IgD-negative memory B cell (primary cell): ENCODE data around the gene HNRNPUL1. TPM values are rescaled to one million over a fixed set of nuclear protein-coding genes. Genes with fewer than 3 reads are reported as not detected.

Source experiments
- H3K27ac Mint-ChIP-seq, 3 donors: one replicate each; pipeline ENCODE4 v1.8.0; 2020 to 2022; ENCODE audit warnings: mild to moderate bottlenecking in 3 of 3, mixed read lengths in 3 of 3, moderate library complexity in 1 of 3
- H3K27me3 Mint-ChIP-seq: one replicate; pipeline ENCODE4 v1.8.0; 2021; ENCODE audit warnings: mixed read lengths
- H3K36me3 Mint-ChIP-seq: one replicate; pipeline ENCODE4 v1.8.0; 2020; ENCODE audit warnings: mild to moderate bottlenecking, mixed read lengths
- H3K4me1 Mint-ChIP-seq, 3 donors: one replicate each; pipeline ENCODE4 v1.8.0; 2020 to 2022; ENCODE audit warnings: mixed read lengths in 3 of 3, mild to moderate bottlenecking in 1 of 3
- H3K4me3 Mint-ChIP-seq, 4 donors: one replicate each; pipeline ENCODE4 v1.8.0; 2020 to 2022; ENCODE audit warnings: mild to moderate bottlenecking in 4 of 4, mixed read lengths in 4 of 4, moderate library complexity in 3 of 4
- H3K9me3 Mint-ChIP-seq, 3 donors: one replicate each; pipeline ENCODE4 v1.8.0; 2020 to 2021; ENCODE audit warnings: mixed read lengths in 3 of 3, mild to moderate bottlenecking in 1 of 3
- polyA plus RNA-seq: library from polyadenylated mRNA; unstranded; fragments of 300-500 nt; fragmentation: Illumina TruSeq; gene quantifications from one replicate; pipeline ENCODE4 v1.2.3, GENCODE V29; 2021

Gene HNRNPUL1
- polyA plus RNA-seq, 1 donor from 2014 or later: 80.9 TPM

DNA sequence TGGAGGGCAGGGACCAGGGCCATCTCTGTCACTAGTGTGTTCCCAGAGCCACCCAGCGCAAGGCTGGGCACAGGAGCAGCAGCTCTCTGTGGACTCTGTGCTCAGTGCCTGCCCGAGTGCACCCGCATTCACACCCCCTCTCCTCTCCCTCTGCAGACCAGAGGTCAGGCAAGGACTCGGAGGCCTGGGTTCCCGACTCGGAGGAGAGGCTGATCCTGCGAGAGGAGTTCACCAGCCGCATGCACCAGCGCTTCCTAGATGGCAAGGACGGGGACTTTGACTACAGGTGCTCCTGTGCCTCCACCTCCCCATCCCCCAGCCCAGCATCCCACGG lies 56.0 kb downstream of the HNRNPUL1 start:
- H3K27me3 Mint-ChIP-seq: no peaks in the 10 kb centered on the region
- peaks cover 19% of the 10 kb centered on the region in 3 donors for H3K4me1 Mint-ChIP-seq
- H3K4me3 Mint-ChIP-seq: peak overlapping the region in 1 of 4 donors; percentile 12
- H3K27ac Mint-ChIP-seq: peak overlapping the region in 2 of 3 donors; percentile 63 to 90
- peaks cover 2% of the 10 kb centered on the region for H3K36me3 Mint-ChIP-seq
- H3K9me3 Mint-ChIP-seq: no peaks in the 10 kb centered on the region

DNA sequence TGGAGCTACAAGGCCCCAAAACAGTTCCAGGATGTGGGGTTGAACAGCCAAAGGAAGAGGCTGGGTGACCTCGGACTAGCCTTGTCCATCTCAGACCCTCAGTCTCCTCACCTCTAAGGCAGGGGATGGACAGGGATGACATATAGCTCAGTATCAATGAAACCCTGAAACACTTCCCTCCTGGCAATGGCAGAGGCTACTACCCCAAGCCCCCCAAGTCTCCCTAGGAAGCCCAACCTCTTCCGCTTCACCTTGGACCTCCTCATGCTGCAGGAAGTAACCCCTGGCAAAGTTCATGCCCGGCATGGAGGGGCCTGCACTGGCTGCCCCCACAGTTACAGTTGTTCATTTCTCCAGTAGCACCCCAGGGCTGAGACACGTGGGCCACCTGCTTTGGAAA lies 56.4 kb downstream of the HNRNPUL1 start:
- Mint-ChIP-seq H3K4me1 (peaks cover 19 to 21% (median 20%) of the 10 kb centered on the region in 3 donors), H3K36me3 (peaks cover 2% of the 10 kb centered on the region), H3K27ac (peak overlapping the region; percentile 63 to 90 (median 84))

DNA sequence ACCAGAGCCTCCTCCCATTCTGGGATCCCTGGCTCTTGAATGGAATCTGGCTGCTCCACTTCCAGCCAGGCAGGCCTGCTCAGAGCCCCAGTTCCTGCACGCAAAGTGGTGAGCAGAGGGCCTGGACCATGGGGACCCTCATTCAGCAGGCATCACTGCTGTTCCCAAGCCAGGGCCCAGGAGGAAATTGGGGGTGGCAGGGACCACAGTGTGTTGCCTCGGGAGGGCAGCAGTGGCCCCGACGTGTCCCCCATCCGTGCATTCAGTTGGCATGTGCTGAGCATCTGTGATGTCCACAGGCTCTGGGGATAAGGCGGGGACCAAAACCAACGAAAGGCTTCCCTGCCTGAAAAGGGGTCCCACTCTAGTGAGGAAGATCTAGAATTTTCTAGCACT lies 57.0 kb downstream of the HNRNPUL1 start:
- Mint-ChIP-seq H3K9me3 (no peaks in the 10 kb centered on the region), H3K36me3 (peaks cover 2% of the 10 kb centered on the region), H3K4me1 (peaks cover 18 to 23% (median 20%) of the 10 kb centered on the region in 3 donors), H3K27ac (peak overlapping the region; percentile 63 to 86 (median 84)), H3K27me3 (no peaks in the 10 kb centered on the region), H3K4me3 (peak overlapping the region in 1 of 4 donors; percentile 42)

More for the DNA sequence above, 56.4 kb downstream of the HNRNPUL1 start:
- Mint-ChIP-seq H3K4me3 (peak overlapping the region in 1 of 4 donors; percentile 42), H3K27me3 (no peaks in the 10 kb centered on the region), H3K9me3 (no peaks in the 10 kb centered on the region)

DNA sequence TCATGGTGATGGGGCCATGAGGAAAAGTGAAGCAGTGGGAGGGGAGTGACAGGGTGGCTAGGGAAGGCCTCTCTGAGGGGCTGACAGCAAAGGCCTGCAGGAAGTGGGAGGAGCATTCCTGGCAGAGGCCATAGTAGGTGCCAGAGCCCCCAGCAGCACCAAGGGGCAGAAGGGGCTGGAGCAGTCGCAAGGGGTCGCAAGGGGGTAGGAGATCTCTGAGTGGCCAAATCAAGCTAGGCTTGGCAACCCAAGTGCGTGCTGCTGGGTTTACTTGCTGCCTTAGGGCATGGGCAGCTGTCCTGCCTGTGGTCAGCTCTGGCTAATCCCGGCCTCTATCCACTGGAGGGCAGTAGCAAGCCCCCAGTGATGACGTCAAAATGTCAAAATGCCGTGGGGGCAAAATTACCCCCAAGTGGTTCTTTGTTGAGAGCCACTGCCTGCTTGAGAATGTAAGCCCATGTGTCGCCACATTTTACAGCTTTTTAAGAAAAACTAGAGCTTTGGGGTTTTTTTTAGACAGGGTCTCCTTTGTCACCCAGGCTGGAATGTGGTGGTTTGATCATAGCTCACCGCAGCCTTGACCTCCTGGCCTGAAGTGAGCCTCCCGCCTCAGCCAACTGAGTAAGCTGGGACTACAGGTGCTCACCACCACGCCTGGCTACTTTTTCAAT lies 57.6 kb downstream of the HNRNPUL1 start:
- Mint-ChIP-seq H3K27me3 (no peaks in the 10 kb centered on the region), H3K4me3 (peak overlapping the region in 1 of 4 donors; percentile 27), H3K9me3 (no peaks in the 10 kb centered on the region), H3K4me1 (peaks cover 20 to 28% (median 24%) of the 10 kb centered on the region in 3 donors), H3K36me3 (peaks cover 2% of the 10 kb centered on the region), H3K27ac (peak overlapping the region; percentile 63 to 86 (median 84))

DNA sequence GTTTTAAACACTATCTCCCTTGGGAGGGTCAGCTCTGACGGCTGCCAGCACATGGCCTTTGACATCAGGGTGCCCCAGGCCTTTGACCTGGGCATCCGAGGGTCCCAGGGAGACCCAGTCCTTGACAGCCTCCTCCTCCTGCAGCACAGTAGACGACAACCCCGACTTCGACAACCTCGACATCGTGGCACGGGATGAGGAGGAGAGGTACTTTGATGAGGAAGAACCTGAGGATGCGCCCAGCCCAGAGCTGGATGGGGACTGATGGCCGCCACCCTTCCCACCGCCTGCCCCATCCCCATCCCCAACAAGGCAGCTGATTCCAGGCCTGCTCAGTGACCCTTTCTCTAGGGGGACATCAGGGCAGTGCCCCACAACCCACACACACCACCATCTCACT lies 58.3 kb downstream of the HNRNPUL1 start:
- Mint-ChIP-seq H3K36me3 (no peaks in the 10 kb centered on the region), H3K4me1 (peaks cover 20 to 32% (median 28%) of the 10 kb centered on the region in 3 donors), H3K27me3 (peaks cover 1% of the 10 kb centered on the region), H3K27ac (peak overlapping the region; percentile 39 to 99 (median 63)), H3K4me3 (peak overlapping the region in 2 of 4 donors; percentile 7 to 14), H3K9me3 (no peaks in the 10 kb centered on the region)

DNA sequence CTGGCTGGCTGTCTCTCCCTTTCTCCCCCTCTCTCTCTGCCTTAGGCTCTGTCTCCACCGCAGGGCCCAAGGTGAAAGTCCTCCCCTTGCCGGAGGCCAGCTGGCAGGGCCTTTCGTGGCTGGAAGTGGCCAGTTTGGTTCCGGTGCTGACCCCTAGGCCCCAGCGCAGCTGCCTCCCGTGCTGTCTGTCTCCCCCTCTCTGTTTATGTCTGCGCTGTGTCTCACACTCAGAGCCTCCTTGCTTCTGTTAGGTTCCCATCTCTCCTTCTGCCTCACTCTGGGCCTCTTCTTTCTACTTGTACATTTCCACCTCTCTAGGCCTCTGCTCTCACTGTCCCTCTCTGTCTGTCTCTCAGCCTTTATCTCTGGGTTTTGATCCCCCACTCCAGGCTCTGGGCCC lies 58.9 kb downstream of the HNRNPUL1 start:
- Mint-ChIP-seq H3K4me3 (peak overlapping the region in 1 of 4 donors; percentile 7), H3K9me3 (no peaks in the 10 kb centered on the region), H3K27ac (peak overlapping the region; percentile 63 to 99 (median 71)), H3K36me3 (peaks cover 2% of the 10 kb centered on the region), H3K27me3 (peaks cover 3% of the 10 kb centered on the region), H3K4me1 (peaks cover 23 to 35% (median 31%) of the 10 kb centered on the region in 3 donors)

DNA sequence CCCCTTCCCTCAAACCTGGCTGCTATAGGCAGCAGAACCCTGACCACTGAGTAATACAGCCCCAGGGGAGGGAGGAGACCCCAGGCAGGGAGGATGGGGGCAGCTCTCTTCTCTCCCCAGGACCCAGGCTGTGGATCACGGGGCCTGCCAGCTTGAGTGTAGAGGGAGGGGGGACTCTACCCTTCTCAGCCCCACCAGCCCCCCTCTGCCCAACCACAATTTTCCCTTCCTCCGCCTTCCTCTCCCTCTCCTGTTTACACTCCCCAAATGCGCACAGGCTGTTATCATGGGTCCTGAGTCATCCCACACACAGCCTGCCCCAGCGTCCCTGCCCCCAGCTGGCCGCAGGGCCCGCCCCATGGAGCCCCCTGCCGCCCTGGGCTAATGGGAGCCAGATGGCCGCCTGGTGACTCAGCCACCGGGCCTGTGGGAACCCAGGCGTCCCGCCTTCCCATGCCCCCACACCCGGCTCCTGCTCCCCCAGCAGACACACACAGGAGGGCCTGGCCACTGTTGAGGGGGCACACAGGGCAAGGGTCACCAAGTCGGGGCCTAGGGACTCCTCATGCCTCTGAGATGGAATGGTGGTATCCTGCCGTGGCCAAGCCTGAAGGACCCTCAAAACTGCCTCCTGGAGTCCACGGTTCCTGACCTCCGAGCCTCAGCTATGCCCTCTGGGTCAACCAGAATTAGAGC lies 59.4 kb downstream of the HNRNPUL1 start:
- peaks cover 29 to 38% (median 37%) of the 10 kb centered on the region in 3 donors for H3K4me1 Mint-ChIP-seq
- peaks cover 2% of the 10 kb centered on the region for H3K36me3 Mint-ChIP-seq
- H3K27ac Mint-ChIP-seq: peak overlapping the region; percentile 89 to 99 (median 95)
- no peak overlapping the region for H3K4me3 Mint-ChIP-seq
- no peaks in the 10 kb centered on the region for H3K9me3 Mint-ChIP-seq
- peaks cover 3% of the 10 kb centered on the region for H3K27me3 Mint-ChIP-seq

DNA sequence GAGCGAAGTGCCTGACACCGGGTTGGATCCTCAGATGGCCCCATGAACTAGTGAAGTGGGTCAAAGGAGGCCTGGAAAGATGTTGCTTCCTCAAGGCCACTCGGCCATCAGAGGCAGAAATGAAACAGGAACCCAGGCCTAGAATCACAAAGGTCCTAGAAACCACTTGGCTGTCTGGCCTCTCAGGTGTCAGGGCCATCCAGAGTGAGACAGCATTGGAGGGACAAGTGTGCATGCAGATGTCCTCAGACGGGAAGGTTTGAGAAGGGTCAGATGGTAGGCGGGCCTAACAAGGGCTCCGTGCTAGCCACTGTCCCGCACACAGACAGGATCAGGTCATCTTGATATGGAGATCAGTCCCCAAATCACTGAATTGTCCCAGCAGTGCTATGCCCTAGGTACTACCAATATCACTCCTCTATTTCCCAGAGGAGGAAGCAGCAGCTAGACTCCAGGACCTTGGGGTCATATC lies 60.1 kb downstream of the HNRNPUL1 start:
- H3K27ac Mint-ChIP-seq: peak overlapping the region; percentile 89 to 99 (median 95)
- H3K4me3 Mint-ChIP-seq: peak overlapping the region in 3 of 4 donors; percentile 29 to 84 (median 59)
- peaks cover 33 to 45% (median 44%) of the 10 kb centered on the region in 3 donors for H3K4me1 Mint-ChIP-seq
- peaks cover 2% of the 10 kb centered on the region for H3K36me3 Mint-ChIP-seq
- H3K9me3 Mint-ChIP-seq: no peaks in the 10 kb centered on the region
- H3K27me3 Mint-ChIP-seq: peaks cover 3% of the 10 kb centered on the region

DNA sequence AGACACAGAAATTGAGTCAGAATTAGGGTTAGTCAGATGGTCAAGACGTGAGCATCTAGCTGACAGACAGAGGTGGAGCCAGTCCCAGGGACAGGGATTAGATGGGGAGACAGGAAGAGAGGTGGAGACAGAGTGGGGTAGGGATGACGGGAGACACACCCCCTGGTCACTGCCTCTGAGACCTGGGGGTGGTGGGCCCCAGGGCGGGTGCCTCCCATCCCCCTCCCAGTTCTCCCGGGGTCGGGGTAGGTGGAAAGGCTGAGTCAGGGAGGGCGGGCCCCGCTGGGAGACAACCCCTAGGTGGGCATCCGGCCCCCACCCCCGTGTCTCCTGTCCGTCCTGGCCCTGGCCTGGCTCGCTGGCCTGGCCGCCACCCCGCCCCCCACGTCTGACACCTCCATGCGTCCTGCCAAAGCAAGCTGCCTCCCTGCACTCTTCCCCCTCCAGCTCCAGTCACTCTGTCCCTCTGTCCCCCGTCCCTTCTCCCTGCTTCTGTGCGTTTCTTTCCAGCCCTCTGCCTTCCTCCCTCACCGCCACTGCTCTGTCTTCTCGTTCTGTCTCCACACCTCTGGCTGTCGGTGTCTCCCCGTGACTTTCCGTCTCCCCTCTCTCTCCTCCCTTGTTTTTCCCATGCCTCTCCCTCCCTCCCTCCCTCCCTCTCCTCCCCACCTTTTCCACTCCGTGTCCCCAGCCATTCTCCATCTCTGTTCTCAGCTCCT lies 60.9 kb downstream of the HNRNPUL1 start:
- Mint-ChIP-seq H3K36me3 (peaks cover 2% of the 10 kb centered on the region), H3K4me1 (peaks cover 33 to 45% (median 44%) of the 10 kb centered on the region in 3 donors), H3K9me3 (no peaks in the 10 kb centered on the region), H3K27me3 (peaks cover 3% of the 10 kb centered on the region), H3K4me3 (peak overlapping the region in 3 of 4 donors; percentile 59 to 84 (median 76)), H3K27ac (peak overlapping the region; percentile 89 to 99 (median 95))

DNA sequence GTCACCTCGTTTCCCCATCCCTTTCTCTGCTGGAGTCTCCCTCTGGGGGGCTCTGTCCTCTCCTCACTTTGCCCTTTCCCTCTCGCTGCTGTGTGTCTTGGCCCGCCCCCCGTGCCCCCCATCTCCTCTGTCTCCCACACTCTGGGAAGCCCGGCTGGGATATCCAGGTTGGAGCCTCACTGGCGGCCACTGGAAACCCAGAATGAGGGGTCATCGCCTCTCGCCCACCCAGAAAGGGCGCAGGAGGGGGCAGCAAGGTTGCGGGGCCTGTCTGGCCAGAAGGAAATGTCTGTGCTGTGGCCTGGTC lies 61.4 kb downstream of the HNRNPUL1 start:
- H3K36me3 Mint-ChIP-seq: peaks cover 2% of the 10 kb centered on the region
- peaks cover 3% of the 10 kb centered on the region for H3K27me3 Mint-ChIP-seq
- H3K27ac Mint-ChIP-seq: peak overlapping the region; percentile 78 to 99 (median 95)
- peak overlapping the region in 1 of 4 donors; percentile 59 for H3K4me3 Mint-ChIP-seq
- H3K9me3 Mint-ChIP-seq: no peaks in the 10 kb centered on the region
- H3K4me1 Mint-ChIP-seq: peaks cover 33 to 48% (median 47%) of the 10 kb centered on the region in 3 donors

DNA sequence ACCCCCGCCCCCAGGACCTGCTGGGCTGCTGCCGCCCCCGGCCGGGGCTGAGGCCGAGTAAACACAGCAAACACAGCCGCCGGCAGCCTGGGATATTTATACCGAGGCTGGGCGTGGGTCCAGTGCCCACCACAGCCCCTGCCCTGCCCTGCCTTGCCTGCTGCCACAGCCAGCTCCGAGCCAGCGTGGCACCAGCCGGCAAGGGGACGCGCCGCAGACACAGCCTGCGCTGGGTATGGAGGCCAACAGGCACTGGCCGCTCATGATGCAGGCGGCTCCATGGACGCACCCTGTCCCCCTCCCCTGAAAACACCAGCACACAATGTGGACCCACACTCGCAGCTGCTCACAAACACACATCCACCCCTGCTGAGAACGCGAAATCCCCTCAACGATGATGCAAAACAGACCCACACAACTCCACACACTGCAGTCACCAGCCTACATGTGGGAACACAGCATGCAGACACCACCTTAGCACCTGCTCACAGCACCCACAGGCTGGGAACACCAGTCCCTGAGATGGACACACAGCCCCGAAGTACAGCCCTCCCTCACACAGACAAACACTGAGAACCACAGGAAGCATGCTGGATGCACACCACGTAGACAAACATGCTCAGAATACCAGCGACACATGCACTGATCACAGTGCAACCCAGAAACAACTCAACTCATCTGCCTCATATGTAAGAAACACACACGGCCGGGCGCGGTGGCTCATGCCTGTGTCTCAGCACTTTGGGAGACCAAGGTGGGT lies 62.0 kb downstream of the HNRNPUL1 start:
- H3K27ac Mint-ChIP-seq: peak overlapping the region; percentile 85 to 98 (median 95)
- peaks cover 33 to 48% (median 47%) of the 10 kb centered on the region in 3 donors for H3K4me1 Mint-ChIP-seq
- peak overlapping the region; percentile 73 to 91 (median 85) for H3K4me3 Mint-ChIP-seq
- peaks cover 2% of the 10 kb centered on the region for H3K36me3 Mint-ChIP-seq
- peaks cover 3% of the 10 kb centered on the region for H3K27me3 Mint-ChIP-seq
- no peaks in the 10 kb centered on the region for H3K9me3 Mint-ChIP-seq

DNA sequence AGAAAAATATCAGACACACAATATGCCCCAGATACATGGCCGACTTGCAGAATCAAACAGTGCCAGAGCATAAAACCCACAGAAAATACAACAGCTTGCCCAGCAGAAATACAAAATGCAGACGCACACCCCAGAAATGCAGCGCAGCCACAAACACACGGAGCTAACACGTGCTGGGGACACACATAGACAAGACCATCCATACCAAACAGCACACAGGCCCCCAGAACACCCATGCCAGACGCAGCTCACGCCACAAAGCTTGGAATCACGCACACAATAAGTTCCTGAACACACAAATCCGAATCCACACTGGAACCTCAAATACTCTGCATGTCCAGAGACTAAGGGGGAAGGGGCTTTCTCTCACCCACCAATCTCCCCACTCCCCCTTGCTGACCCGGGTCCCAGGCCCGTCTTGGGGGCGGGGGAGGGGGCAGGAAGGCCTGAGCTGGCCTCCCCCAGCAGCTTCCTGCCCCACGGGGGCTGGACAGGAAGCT lies 63.0 kb downstream of the HNRNPUL1 start:
- H3K27ac Mint-ChIP-seq: peak overlapping the region; percentile 85 to 98 (median 95)
- H3K4me1 Mint-ChIP-seq: peaks cover 33 to 50% (median 50%) of the 10 kb centered on the region in 3 donors
- H3K4me3 Mint-ChIP-seq: peak overlapping the region; percentile 73 to 91 (median 85)
- H3K36me3 Mint-ChIP-seq: peaks cover 2% of the 10 kb centered on the region
- H3K9me3 Mint-ChIP-seq: no peaks in the 10 kb centered on the region
- H3K27me3 Mint-ChIP-seq: peaks cover 3% of the 10 kb centered on the region

DNA sequence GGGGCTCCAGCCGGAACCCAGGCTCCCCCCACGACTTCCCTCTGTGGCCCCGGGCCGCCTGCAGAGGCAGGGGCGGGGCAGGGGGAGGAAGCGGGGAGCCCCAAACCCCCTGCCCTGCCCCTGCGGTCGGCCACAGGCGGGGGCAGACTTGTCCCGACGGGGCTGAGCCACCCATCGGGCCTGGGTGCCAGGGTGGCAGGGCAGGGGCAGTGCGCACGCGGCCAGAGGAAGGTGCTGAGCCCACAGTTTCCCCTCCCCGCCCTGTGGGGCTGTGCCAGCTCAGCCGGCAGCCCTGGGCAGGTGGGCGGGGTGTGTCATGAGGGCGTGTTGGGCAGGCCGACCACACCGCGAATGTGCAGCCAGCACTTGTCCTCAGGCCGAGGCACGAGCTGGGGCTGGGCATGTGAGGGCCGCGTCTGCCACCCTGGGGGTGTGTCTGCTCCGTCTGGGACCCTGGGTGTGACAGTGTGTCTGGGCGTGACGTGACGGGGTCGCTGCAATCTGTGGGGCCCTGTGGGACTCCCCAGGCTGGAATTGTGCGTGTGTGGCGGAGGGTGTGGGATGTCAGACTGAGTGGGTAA lies 63.5 kb downstream of the HNRNPUL1 start:
- Mint-ChIP-seq H3K4me3 (peak overlapping the region; percentile 81 to 93 (median 88)), H3K4me1 (peaks cover 38 to 49% (median 49%) of the 10 kb centered on the region in 3 donors), H3K9me3 (no peaks in the 10 kb centered on the region), H3K27ac (peak overlapping the region; percentile 85 to 98 (median 95)), H3K36me3 (peaks cover 2% of the 10 kb centered on the region), H3K27me3 (peaks cover 3% of the 10 kb centered on the region)
